ENCODE data around the gene INPP5D. TPM values are rescaled to one million over a fixed set of nuclear protein-coding genes. Genes with fewer than 3 reads are reported as not detected.
"Not testable (repeated sequence)": the region's sequence is repeated elsewhere in the genome, so short reads cannot be mapped to it uniquely, and the experiment has no call there.

The INPP5D gene
- total and polyA plus RNA-seq, 2 donors (not counting 1 experiment from before 2014, with no cell fraction given) = 0.01 to 0.33 TPM

DNA sequence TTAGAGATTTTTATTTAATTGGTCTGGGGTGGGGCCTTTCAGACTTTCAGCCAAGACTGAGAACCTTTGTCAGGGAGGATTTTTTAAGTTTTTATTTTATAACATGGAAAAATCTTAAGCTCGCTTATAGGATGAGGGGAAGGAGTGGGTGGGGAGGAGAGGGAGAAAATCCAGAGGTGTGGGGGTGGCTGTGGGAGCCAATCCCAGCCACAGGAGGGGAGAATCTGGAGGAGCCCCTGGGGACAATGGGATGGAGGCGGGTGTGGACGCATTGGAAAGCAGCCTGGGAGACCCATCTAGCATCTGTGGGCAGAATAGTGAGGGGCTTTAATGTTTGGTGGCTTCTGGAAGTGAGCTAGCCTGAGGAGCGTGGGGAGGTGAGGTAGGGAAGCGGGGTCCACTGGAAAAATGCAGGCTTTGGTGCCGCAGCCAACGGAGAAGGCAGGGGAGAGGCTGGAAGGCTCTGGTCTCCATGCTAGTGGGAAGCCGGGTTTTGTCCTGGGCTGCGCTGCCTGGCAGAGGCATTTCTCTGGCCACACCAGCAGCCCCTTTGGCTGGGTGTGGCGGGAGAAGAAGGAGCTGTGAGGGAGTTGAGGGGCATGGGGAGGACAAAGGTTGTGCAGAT lies 11.5 kb upstream of the INPP5D start:
- no peak for DNase-seq (ENCODE audit: low read depth in 2 of 2)
- no peak for TF ChIP-seq EZH2 (IDR thresholded peaks at IDR 0.05; ENCODE audit: low read length, missing control alignments)
- TF ChIP-seq, protein P1, sequence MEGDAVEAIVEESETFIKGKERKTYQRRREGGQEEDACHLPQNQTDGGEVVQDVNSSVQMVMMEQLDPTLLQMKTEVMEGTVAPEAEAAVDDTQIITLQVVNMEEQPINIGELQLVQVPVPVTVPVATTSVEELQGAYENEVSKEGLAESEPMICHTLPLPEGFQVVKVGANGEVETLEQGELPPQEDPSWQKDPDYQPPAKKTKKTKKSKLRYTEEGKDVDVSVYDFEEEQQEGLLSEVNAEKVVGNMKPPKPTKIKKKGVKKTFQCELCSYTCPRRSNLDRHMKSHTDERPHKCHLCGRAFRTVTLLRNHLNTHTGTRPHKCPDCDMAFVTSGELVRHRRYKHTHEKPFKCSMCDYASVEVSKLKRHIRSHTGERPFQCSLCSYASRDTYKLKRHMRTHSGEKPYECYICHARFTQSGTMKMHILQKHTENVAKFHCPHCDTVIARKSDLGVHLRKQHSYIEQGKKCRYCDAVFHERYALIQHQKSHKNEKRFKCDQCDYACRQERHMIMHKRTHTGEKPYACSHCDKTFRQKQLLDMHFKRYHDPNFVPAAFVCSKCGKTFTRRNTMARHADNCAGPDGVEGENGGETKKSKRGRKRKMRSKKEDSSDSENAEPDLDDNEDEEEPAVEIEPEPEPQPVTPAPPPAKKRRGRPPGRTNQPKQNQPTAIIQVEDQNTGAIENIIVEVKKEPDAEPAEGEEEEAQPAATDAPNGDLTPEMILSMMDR (conservative IDR thresholded peaks at IDR 0.05 in 1 of 2, IDR thresholded peaks at IDR 0.05 in 1 of 2; ENCODE audit: low read depth in 1 of 2, low read length in 2 of 2) = no peak
- H3K79me2 ChIP-seq (ENCODE audit: control insufficient read depth, insufficient read depth, low read length) = no peaks in the 10 kb centered on the region
- H3K9ac ChIP-seq (ENCODE audit: insufficient read depth, low read length) = no peak overlapping the region
- no peak overlapping the region for H2AFZ ChIP-seq (ENCODE audit: low read length)
- no peaks in the 10 kb centered on the region for H3K9me3 ChIP-seq (ENCODE audit: control insufficient read depth, insufficient read depth, low read depth, low read length)
- H3K27ac ChIP-seq (ENCODE audit: insufficient read depth, low read length) = no peak overlapping the region
- no peak overlapping the region for H3K4me3 ChIP-seq (replicated peaks in 1 of 4; ENCODE audit: control extremely low read depth in 1 of 4, insufficient read depth in 1 of 4, low read depth in 3 of 4, low read length in 4 of 4)
- peaks cover 2% of the 10 kb centered on the region for H3K27me3 ChIP-seq (ENCODE audit: control insufficient read depth, insufficient read depth, low read length)
- H3K4me1 ChIP-seq (ENCODE audit: control insufficient read depth, extremely low read depth, insufficient read depth, low read length) = no peaks in the 10 kb centered on the region
- H4K20me1 ChIP-seq (ENCODE audit: control insufficient read depth, extremely low read depth, insufficient read depth, low read length) = no peaks in the 10 kb centered on the region
- H3K36me3 ChIP-seq (ENCODE audit: control insufficient read depth, insufficient read depth, low read length) = no peaks in the 10 kb centered on the region
- no peak overlapping the region for H3K4me2 ChIP-seq (ENCODE audit: extremely low read depth, insufficient read depth, low read length)

DNA sequence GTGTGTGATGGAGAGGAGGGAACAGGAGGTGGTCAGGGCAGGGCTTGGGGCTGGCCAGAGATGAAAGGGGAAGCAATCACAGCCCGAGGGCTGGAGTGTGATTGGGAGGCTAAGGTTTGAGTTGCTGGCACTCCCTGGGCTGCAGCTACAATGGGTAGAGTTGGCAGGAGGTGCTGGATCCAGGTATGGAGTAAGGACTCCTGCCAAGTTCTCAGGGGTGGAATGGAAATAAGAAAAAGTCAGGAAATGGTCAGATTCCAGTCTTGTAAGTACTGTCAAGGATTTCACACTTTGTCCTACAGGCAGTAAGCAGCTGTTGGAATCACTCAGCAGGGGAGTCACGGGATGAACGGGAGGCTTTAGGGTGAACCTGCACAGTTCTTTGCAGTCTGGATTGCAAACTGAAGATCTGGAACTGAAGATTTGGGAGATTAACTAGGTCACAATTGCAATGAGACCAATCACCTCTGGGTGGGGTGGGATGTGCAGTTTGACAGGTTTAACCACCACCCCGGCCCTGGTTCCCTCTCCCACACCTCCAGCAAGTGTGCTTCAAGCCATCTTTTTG lies 10.9 kb upstream of the INPP5D start:
- Histone ChIP-seq H3K79me2 (ENCODE audit: control insufficient read depth, insufficient read depth, low read length) (no peaks in the 10 kb centered on the region), H3K4me1 (ENCODE audit: control insufficient read depth, extremely low read depth, insufficient read depth, low read length) (no peaks in the 10 kb centered on the region), H3K9me3 (ENCODE audit: control insufficient read depth, insufficient read depth, low read depth, low read length) (no peaks in the 10 kb centered on the region), H3K4me2 (ENCODE audit: extremely low read depth, insufficient read depth, low read length) (no peak overlapping the region), H2AFZ (ENCODE audit: low read length) (no peak overlapping the region), H3K4me3 (replicated peaks in 1 of 4; ENCODE audit: control extremely low read depth in 1 of 4, insufficient read depth in 1 of 4, low read depth in 3 of 4, low read length in 4 of 4) (no peak overlapping the region), H3K36me3 (ENCODE audit: control insufficient read depth, insufficient read depth, low read length) (no peaks in the 10 kb centered on the region), H3K27me3 (ENCODE audit: control insufficient read depth, insufficient read depth, low read length) (peaks cover 2% of the 10 kb centered on the region), H4K20me1 (ENCODE audit: control insufficient read depth, extremely low read depth, insufficient read depth, low read length) (no peaks in the 10 kb centered on the region), H3K9ac (ENCODE audit: insufficient read depth, low read length) (no peak overlapping the region), H3K27ac (ENCODE audit: insufficient read depth, low read length) (no peak overlapping the region)
- no peak for TF ChIP-seq EZH2 (IDR thresholded peaks at IDR 0.05; ENCODE audit: low read length, missing control alignments)
- TF ChIP-seq, protein P1 (conservative IDR thresholded peaks at IDR 0.05 in 1 of 2, IDR thresholded peaks at IDR 0.05 in 1 of 2; ENCODE audit: low read depth in 1 of 2, low read length in 2 of 2) = no peak
- no peak for DNase-seq (ENCODE audit: low read depth in 2 of 2)

DNA sequence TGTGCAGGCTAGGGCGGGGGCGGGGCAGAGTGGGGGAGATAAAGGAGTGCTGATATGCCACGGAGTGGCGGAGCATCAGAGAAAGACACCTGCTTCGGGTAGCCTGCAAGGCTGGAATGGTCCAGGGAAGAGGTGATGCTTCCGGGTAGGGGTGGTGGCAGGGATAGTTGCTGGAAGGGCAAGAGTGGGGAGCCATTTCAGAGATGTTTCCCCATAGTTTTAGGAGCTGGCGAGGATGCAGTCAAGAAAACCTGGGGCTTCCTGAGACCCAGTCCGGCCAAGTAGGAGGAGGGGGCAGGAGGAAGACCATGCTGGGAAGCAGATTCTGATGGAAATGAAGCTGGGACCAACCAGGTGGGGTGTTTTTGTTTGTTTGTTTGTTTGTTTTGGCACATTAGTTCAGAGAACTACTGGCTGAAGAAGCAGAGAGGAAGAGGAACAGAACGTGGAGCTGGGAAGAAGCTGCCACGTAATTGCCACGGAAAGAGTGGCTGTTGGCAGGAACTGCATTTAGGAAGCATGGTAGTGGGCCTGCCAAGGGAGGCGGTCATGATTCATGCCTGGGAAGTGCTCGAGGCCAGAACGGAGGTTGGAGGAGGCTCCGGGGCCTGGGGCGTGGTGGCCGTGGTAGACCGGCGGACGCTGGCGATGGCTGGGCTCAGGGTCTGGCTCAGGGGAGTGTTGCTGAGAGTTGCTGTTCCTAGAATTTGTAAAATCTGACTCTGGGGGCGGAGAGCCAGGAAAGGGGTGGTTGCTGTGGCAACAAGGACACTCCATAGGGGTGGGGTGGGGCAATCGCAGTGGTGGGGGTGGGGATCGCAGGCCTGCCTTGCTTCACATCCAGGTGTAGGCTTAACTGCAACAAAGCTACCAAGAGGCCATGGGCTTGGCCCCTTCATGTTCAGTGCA lies 8.6 kb upstream of the INPP5D start:
- no peak overlapping the region for H3K4me2 ChIP-seq (ENCODE audit: extremely low read depth, insufficient read depth, low read length)

DNA sequence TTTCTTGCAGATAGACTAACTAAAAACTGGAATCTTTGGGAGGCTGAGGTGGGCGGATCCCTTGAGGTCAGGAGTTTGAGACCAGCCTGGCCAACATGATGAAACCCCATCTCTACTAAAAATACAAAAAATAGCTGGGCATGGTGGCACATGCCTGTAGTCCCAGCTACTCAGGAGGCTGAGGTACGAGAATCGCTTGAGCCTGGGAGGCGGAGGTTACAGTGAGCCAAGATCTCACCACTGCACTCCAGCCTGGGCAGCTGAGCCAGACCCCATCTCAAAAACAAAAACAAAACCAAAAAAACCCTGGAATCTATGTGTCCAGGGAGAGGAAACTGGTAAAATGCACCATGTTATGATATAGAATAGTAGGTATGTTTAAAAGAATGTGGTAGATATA lies 7.6 kb upstream of the INPP5D start:
- H3K9ac ChIP-seq (ENCODE audit: insufficient read depth, low read length); DNase-seq (ENCODE audit: low read depth in 2 of 2); H3K27ac ChIP-seq (ENCODE audit: insufficient read depth, low read length); H3K4me2 ChIP-seq (ENCODE audit: extremely low read depth, insufficient read depth, low read length); H3K36me3 ChIP-seq (ENCODE audit: control insufficient read depth, insufficient read depth, low read length); H4K20me1 ChIP-seq (ENCODE audit: control insufficient read depth, extremely low read depth, insufficient read depth, low read length); H3K79me2 ChIP-seq (ENCODE audit: control insufficient read depth, insufficient read depth, low read length); H3K9me3 ChIP-seq (ENCODE audit: control insufficient read depth, insufficient read depth, low read depth, low read length); H3K4me1 ChIP-seq (ENCODE audit: control insufficient read depth, extremely low read depth, insufficient read depth, low read length); H3K27me3 ChIP-seq (ENCODE audit: control insufficient read depth, insufficient read depth, low read length); H2AFZ ChIP-seq (ENCODE audit: low read length); H3K4me3 ChIP-seq (replicated peaks in 1 of 4; ENCODE audit: control extremely low read depth in 1 of 4, insufficient read depth in 1 of 4, low read depth in 3 of 4, low read length in 4 of 4): not testable (repeated sequence)

More for the DNA sequence above, 8.6 kb upstream of the INPP5D start:
- Histone ChIP-seq H3K36me3 (ENCODE audit: control insufficient read depth, insufficient read depth, low read length) (no peaks in the 10 kb centered on the region), H3K9ac (ENCODE audit: insufficient read depth, low read length) (no peak overlapping the region), H3K4me3 (replicated peaks in 1 of 4; ENCODE audit: control extremely low read depth in 1 of 4, insufficient read depth in 1 of 4, low read depth in 3 of 4, low read length in 4 of 4) (no peak overlapping the region), H3K27me3 (ENCODE audit: control insufficient read depth, insufficient read depth, low read length) (peaks cover 10% of the 10 kb centered on the region), H2AFZ (ENCODE audit: low read length) (no peak overlapping the region), H3K4me1 (ENCODE audit: control insufficient read depth, extremely low read depth, insufficient read depth, low read length) (no peaks in the 10 kb centered on the region), H3K9me3 (ENCODE audit: control insufficient read depth, insufficient read depth, low read depth, low read length) (no peaks in the 10 kb centered on the region), H4K20me1 (ENCODE audit: control insufficient read depth, extremely low read depth, insufficient read depth, low read length) (no peaks in the 10 kb centered on the region), H3K27ac (ENCODE audit: insufficient read depth, low read length) (no peak overlapping the region), H3K79me2 (ENCODE audit: control insufficient read depth, insufficient read depth, low read length) (no peaks in the 10 kb centered on the region)
- TF ChIP-seq, protein P1 (conservative IDR thresholded peaks at IDR 0.05 in 1 of 2, IDR thresholded peaks at IDR 0.05 in 1 of 2; ENCODE audit: low read depth in 1 of 2, low read length in 2 of 2) = no peak
- no peak for TF ChIP-seq EZH2 (IDR thresholded peaks at IDR 0.05; ENCODE audit: low read length, missing control alignments)
- DNase-seq (ENCODE audit: low read depth in 2 of 2) = peak; percentile 79 to 83

Data from fibroblast of lung (primary cell).